ENCODE results near the gene PCSK5. TPM values are rescaled to one million over a fixed set of nuclear protein-coding genes. Genes with fewer than 3 reads are reported as not detected.
A peak's percentile ranks its signal among the peaks of the same experiment; 100 is the strongest.

Gene PCSK5
- polyA plus RNA-seq, 3 donors, result 4.8 to 13.0 (median 7.1) TPM

DNA sequence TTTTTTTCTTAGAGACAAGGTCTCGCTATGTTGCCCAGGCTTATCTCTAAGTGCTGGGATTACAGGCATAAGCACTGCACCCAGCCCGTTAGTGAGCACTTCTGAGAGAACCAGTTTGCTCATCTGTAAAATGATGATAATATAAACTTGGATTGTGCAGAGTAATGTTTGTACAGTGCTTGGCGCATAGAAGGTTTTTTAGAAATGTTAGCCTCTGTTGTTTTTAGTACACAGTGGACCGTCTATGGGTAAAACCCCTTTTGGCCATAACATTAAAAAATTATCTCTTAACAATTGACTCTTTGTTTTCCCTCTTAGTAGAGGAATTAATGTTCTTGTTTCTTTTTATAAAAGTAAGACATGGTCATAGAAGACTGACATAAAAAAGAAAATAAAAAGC, 202.1 kb downstream of the PCSK5 start:
- WGBS (ENCODE audit: insufficient coverage), result 100% methylated on average over 3 of the region's 4 CpGs

DNA sequence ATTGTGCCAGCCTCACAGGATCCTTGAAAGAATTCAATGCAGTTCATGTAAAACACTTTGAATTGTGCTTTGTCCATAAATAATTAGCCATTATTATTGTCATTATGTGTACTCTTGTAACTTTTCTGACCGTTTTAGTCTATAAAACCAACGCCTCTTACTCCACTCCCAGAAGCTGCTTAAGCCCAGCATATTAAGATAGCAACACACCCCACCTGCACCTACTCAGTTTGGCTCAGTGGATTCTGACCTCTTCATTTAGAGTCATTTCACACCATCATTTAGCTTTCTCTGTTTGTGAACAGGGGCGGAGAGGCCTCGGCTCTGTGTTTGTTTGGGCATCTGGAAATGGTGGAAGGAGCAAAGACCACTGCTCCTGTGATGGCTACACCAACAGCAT, 205.1 kb downstream of the PCSK5 start:
- WGBS (ENCODE audit: insufficient coverage), result 90% methylated on average over 2 of the region's 4 CpGs
- Mint-ChIP-seq H3K27ac (peak overlapping the region in 1 of 7 donors; percentile 17), H3K9me3 (peaks cover 0 to under 1% (median 0%) of the 10 kb centered on the region in 7 donors), H3K4me3 (no peak overlapping the region), H3K27me3 (ENCODE audit: low read depth in 3 of 3) (peaks cover 0 to 1% (median 0%) of the 10 kb centered on the region in 3 donors), H3K36me3 (peaks cover 32 to 44% of the 10 kb centered on the region in 2 donors), H3K4me1 (peaks cover 19% of the 10 kb centered on the region)
- no peak overlapping the region for H3K4me3 ChIP-seq (replicated peaks in 1 of 3; ENCODE audit: low read depth in 2 of 3, low read length in 3 of 3)
- H3K27me3 ChIP-seq (ENCODE audit: control insufficient read depth in 2 of 2, insufficient read depth in 2 of 2, low read length in 2 of 2), result no peaks in the 10 kb centered on the region
- no peak overlapping the region for H3K27ac ChIP-seq (ENCODE audit: low read depth in 1 of 2, low read length in 2 of 2)
- no peak overlapping the region for H2AFZ ChIP-seq (ENCODE audit: insufficient read depth, low read depth, low read length, poor library complexity, severe bottlenecking)
- H3K4me2 ChIP-seq (replicated peaks; ENCODE audit: extremely low read depth, low read length, poor library complexity, severe bottlenecking), result no peak overlapping the region
- H3K9me3 ChIP-seq (replicated peaks in 1 of 2; ENCODE audit: control insufficient read depth in 1 of 2, insufficient read depth in 1 of 2, low read length in 2 of 2), result no peaks in the 10 kb centered on the region
- peaks cover 10 to 23% of the 10 kb centered on the region in 2 donors for H3K4me1 ChIP-seq (ENCODE audit: control insufficient read depth in 1 of 2, insufficient read depth in 2 of 2, low read length in 2 of 2)
- no peak overlapping the region for H3K9ac ChIP-seq (ENCODE audit: insufficient read depth, low read length, poor library complexity, severe bottlenecking)
- H3K79me2 ChIP-seq (ENCODE audit: insufficient read depth, low read length), result no peaks in the 10 kb centered on the region
- TF ChIP-seq, protein P1, sequence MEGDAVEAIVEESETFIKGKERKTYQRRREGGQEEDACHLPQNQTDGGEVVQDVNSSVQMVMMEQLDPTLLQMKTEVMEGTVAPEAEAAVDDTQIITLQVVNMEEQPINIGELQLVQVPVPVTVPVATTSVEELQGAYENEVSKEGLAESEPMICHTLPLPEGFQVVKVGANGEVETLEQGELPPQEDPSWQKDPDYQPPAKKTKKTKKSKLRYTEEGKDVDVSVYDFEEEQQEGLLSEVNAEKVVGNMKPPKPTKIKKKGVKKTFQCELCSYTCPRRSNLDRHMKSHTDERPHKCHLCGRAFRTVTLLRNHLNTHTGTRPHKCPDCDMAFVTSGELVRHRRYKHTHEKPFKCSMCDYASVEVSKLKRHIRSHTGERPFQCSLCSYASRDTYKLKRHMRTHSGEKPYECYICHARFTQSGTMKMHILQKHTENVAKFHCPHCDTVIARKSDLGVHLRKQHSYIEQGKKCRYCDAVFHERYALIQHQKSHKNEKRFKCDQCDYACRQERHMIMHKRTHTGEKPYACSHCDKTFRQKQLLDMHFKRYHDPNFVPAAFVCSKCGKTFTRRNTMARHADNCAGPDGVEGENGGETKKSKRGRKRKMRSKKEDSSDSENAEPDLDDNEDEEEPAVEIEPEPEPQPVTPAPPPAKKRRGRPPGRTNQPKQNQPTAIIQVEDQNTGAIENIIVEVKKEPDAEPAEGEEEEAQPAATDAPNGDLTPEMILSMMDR (IDR thresholded peaks at IDR 0.05), result no peak
- DNase-seq, result no peak
- intact Hi-C loops (cut with micrococcal nuclease), result no loop called here
- H4K20me1 ChIP-seq (ENCODE audit: insufficient read depth, low read length), result no peaks in the 10 kb centered on the region
- H3K36me3 ChIP-seq (replicated peaks in 1 of 2; ENCODE audit: control insufficient read depth in 1 of 2, insufficient read depth in 2 of 2, low read length in 2 of 2), result peaks cover 9 to 30% of the 10 kb centered on the region in 2 donors

More for the DNA sequence above, 202.1 kb downstream of the PCSK5 start:
- no peak for DNase-seq
- intact Hi-C loops (cut with micrococcal nuclease), result no loop called here
- no peaks in the 10 kb centered on the region for H4K20me1 ChIP-seq (ENCODE audit: insufficient read depth, low read length)
- H3K9ac ChIP-seq (ENCODE audit: insufficient read depth, low read length, poor library complexity, severe bottlenecking), result no peak overlapping the region
- H3K4me2 ChIP-seq (replicated peaks; ENCODE audit: extremely low read depth, low read length, poor library complexity, severe bottlenecking), result no peak overlapping the region
- peaks cover 10% of the 10 kb centered on the region for H3K4me1 Mint-ChIP-seq
- peaks cover 23 to 29% of the 10 kb centered on the region in 2 donors for H3K36me3 Mint-ChIP-seq
- no peaks in the 10 kb centered on the region for H3K9me3 Mint-ChIP-seq
- no peak overlapping the region for H3K27ac ChIP-seq (ENCODE audit: low read depth in 1 of 2, low read length in 2 of 2)
- H3K4me1 ChIP-seq (ENCODE audit: control insufficient read depth in 1 of 2, insufficient read depth in 2 of 2, low read length in 2 of 2), result peaks cover 5 to 10% of the 10 kb centered on the region in 2 donors
- H3K9me3 ChIP-seq (replicated peaks in 1 of 2; ENCODE audit: control insufficient read depth in 1 of 2, insufficient read depth in 1 of 2, low read length in 2 of 2), result no peaks in the 10 kb centered on the region
- H3K27me3 ChIP-seq (ENCODE audit: control insufficient read depth in 2 of 2, insufficient read depth in 2 of 2, low read length in 2 of 2), result no peaks in the 10 kb centered on the region
- H3K27ac Mint-ChIP-seq, result no peak overlapping the region
- TF ChIP-seq, protein P1 (IDR thresholded peaks at IDR 0.05), result no peak
- no peaks in the 10 kb centered on the region for H3K79me2 ChIP-seq (ENCODE audit: insufficient read depth, low read length)
- no peak overlapping the region for H3K4me3 ChIP-seq (replicated peaks in 1 of 3; ENCODE audit: low read depth in 2 of 3, low read length in 3 of 3)
- no peak overlapping the region for H3K4me3 Mint-ChIP-seq
- peaks cover 0 to 1% (median 0%) of the 10 kb centered on the region in 3 donors for H3K27me3 Mint-ChIP-seq (ENCODE audit: low read depth in 3 of 3)
- H2AFZ ChIP-seq (ENCODE audit: insufficient read depth, low read depth, low read length, poor library complexity, severe bottlenecking), result no peak overlapping the region
- H3K36me3 ChIP-seq (replicated peaks in 1 of 2; ENCODE audit: control insufficient read depth in 1 of 2, insufficient read depth in 2 of 2, low read length in 2 of 2), result peaks cover 7 to 18% of the 10 kb centered on the region in 2 donors
